ENCODE data around the gene TDP2. TPM values are rescaled to one million over a fixed set of nuclear protein-coding genes. Genes with fewer than 3 reads are reported as not detected.

Gene TDP2
- total RNA-seq, 4 donors from 2014 or later = 29.2 to 53.1 (median 42.2) TPM

DNA sequence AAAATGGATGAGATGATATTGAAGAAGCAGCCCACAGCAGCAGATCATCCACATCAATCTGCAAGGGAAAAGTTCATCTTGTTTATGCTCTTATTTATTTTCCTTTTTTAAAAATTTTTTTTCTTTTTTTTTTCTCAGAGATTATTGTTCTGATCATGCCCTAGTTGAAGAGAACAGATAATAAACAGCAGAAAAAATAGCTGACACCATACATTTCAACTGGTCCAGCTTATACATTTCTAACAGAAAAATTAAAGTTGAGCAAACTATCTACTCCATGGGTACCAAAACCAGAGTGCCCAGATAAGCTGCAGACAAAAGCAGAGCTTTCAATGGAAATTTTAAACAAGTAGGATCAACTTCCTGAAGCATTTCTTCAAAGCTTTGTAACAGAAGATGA is 30.0 kb downstream of the TDP2 start:
- Histone ChIP-seq H3K9me3 (peaks cover 0 to 22% (median 0%) of the 10 kb centered on the region in 3 donors), H3K36me3 (no peaks in the 10 kb centered on the region), H3K4me1 (no peaks in the 10 kb centered on the region), H3K4me3 (no peak overlapping the region), H3K27ac (no peak overlapping the region), H3K27me3 (peaks cover 8% of the 10 kb centered on the region)
- TF ChIP-seq, protein P1, sequence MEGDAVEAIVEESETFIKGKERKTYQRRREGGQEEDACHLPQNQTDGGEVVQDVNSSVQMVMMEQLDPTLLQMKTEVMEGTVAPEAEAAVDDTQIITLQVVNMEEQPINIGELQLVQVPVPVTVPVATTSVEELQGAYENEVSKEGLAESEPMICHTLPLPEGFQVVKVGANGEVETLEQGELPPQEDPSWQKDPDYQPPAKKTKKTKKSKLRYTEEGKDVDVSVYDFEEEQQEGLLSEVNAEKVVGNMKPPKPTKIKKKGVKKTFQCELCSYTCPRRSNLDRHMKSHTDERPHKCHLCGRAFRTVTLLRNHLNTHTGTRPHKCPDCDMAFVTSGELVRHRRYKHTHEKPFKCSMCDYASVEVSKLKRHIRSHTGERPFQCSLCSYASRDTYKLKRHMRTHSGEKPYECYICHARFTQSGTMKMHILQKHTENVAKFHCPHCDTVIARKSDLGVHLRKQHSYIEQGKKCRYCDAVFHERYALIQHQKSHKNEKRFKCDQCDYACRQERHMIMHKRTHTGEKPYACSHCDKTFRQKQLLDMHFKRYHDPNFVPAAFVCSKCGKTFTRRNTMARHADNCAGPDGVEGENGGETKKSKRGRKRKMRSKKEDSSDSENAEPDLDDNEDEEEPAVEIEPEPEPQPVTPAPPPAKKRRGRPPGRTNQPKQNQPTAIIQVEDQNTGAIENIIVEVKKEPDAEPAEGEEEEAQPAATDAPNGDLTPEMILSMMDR (IDR thresholded peaks at IDR 0.05) = no peak
- TF ChIP-seq POLR2A (IDR thresholded peaks at IDR 0.05) = no peak
- TF ChIP-seq POLR2AphosphoS5 (IDR thresholded peaks at IDR 0.05) = no peak
- no peak for TF ChIP-seq EP300 (IDR thresholded peaks at IDR 0.05)
- no peak for ATAC-seq

DNA sequence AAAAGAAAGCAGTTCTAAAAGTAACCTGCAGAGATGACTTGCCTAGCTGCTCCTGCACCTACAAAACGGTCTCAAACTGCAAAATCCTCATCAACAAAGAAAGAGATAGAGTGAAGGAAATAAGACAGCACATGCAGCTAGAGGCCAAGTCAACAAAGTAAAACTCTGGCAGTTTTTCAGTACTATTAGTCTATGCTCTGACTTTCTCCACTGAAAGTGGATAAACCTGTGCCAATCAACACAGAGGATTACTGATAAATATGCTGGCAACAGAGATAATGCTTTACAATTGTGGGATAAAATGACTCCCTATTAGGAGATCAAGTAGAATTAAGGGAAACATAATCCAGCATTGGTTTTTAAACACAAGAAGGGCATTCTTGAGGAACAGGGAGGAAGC is 34.1 kb downstream of the TDP2 start:
- no peaks in the 10 kb centered on the region for H3K4me1 ChIP-seq
- 38 to 40% methylated on average over 1 of the region's 1 CpG for WGBS, 2 donors (ENCODE audit: low coverage in 1 of 2)
- ATAC-seq = no peak
- no peak overlapping the region for H3K4me3 ChIP-seq
- no peaks in the 10 kb centered on the region for H3K36me3 ChIP-seq
- peaks cover 8% of the 10 kb centered on the region for H3K27me3 ChIP-seq
- H3K9me3 ChIP-seq = peaks cover 0 to 19% (median 0%) of the 10 kb centered on the region in 3 donors
- H3K27ac ChIP-seq = no peak overlapping the region
- TF ChIP-seq EP300 (IDR thresholded peaks at IDR 0.05) = no peak

DNA sequence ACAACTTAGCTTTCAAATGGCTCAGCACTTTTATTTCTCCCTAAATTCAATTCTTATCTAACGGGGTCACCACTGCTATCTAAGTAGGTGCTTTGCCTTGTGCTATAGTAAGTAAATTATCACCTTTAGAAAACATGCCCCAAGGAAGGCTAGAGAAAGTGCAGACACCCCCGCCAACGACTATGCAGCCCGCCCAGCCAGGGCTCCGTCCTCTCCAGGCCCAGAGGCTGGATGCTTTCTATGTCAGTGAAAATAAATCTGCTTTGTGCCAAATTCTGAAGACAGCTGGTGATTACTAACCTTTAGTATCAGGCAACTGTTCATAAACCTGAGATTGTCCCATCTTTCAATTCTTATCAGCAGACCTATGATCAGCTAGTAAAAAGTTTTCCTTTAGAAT is 35.0 kb downstream of the TDP2 start:
- TF ChIP-seq, protein P1 (IDR thresholded peaks at IDR 0.05) = no peak
- no peak for TF ChIP-seq EP300 (IDR thresholded peaks at IDR 0.05)
- TF ChIP-seq POLR2AphosphoS5 (IDR thresholded peaks at IDR 0.05) = no peak
- TF ChIP-seq POLR2A (IDR thresholded peaks at IDR 0.05) = no peak
- H3K4me3 ChIP-seq = no peak overlapping the region
- H3K9me3 ChIP-seq = peaks cover 0 to 10% (median 0%) of the 10 kb centered on the region in 3 donors
- H3K4me1 ChIP-seq = no peaks in the 10 kb centered on the region
- peaks cover 8% of the 10 kb centered on the region for H3K27me3 ChIP-seq
- no peak for ATAC-seq
- 58 to 61% methylated on average over 5 of the region's 5 CpGs for WGBS, 2 donors (ENCODE audit: low coverage in 1 of 2)
- H3K36me3 ChIP-seq = no peaks in the 10 kb centered on the region
- H3K27ac ChIP-seq = no peak overlapping the region

DNA sequence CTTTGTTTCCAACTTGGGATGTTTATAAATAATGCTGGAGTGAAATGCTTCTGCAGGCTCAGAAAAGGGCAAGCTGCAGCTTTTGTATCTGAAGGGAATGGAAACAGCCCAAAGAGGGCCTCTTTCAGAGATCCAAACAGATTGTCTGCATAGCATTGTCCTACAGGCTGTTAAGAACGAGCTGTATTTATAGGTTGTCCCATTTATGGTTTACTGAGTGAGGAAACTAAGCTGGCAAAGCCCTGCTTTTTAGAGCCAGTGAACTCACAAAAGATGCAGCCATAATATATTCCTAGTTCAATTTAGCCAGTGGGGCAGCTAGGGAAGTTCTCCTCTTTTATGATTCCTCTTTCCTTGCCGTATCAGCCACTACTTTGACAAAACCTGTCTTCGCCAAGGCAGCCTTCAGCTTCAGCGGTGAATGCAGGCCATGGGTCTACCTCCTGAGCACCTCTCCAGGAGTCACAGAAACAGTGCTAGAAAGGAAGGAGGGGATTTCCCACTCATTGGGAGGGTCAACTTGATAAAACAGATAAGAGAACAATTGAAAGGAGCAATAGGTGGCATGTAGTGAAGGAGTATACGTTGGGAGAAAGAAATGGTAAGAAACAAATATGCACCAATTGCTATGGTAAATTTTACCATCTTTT is 35.7 kb downstream of the TDP2 start:
- no peak for ATAC-seq
- no peaks in the 10 kb centered on the region for H3K36me3 ChIP-seq
- H3K4me1 ChIP-seq = no peaks in the 10 kb centered on the region
- peaks cover 8% of the 10 kb centered on the region for H3K27me3 ChIP-seq
- 38 to 68% methylated on average over 3 to 5 of the region's 5 CpGs for WGBS, 2 donors (ENCODE audit: low coverage in 1 of 2)
- TF ChIP-seq EP300 (IDR thresholded peaks at IDR 0.05) (no peak), POLR2AphosphoS5 (IDR thresholded peaks at IDR 0.05) (no peak), POLR2A (IDR thresholded peaks at IDR 0.05) (no peak)
- TF ChIP-seq, protein P1 (IDR thresholded peaks at IDR 0.05) = no peak
- H3K9me3 ChIP-seq = peaks cover 0 to 8% (median 0%) of the 10 kb centered on the region in 3 donors
- no peak overlapping the region for H3K27ac ChIP-seq
- H3K4me3 ChIP-seq = no peak overlapping the region

DNA sequence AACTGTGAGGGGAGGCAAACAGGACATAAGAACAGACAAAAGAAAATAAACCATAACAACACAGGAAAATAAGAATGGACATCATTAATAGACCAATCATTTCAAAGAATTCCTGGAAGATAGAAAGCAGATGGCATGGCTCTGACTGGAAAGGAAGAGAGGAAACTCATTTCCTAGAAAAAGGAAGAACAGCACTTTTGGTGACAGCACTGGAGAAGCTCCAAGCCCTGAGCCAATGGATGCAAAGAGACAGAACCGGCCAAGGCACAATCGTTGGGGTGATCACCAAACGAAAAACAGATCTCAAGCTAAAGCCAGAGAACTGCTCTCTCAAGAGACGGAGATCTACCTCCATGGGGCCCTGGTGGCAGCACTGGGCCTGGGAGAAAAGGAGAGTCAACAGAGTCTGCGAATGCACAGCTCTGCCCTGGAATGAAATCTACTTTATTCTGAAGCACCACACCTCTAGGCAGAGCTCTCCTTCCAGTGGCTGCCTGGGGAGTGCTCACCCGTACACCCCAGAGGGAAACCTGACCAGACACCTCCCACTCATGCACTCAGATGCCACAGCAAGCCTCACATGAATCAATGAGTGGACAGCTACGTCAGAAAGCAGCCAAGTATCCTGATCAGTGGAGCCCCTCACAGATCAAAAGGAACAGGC is 44.9 kb downstream of the TDP2 start:
- no peak for TF ChIP-seq EP300 (IDR thresholded peaks at IDR 0.05)
- TF ChIP-seq POLR2A (IDR thresholded peaks at IDR 0.05) = no peak
- TF ChIP-seq POLR2AphosphoS5 (IDR thresholded peaks at IDR 0.05) = no peak
- TF ChIP-seq, protein P1 (IDR thresholded peaks at IDR 0.05) = no peak
- H3K27me3 ChIP-seq = no peaks in the 10 kb centered on the region
- no peak overlapping the region for H3K27ac ChIP-seq
- no peaks in the 10 kb centered on the region for H3K9me3 ChIP-seq
- no peak overlapping the region for H3K4me3 ChIP-seq
- no peaks in the 10 kb centered on the region for H3K36me3 ChIP-seq
- no peak for ATAC-seq
- no peaks in the 10 kb centered on the region for H3K4me1 ChIP-seq
- 47 to 81% methylated on average over 3 to 4 of the region's 7 CpGs for WGBS, 2 donors (ENCODE audit: low coverage in 1 of 2)
